OCI-LY1 (cell line): Measurements from ENCODE around the gene ACSL6.

ENCODE experiments used
- CTCF ChIP-seq: fragments of 200-600 bp; sonication (generic), shearing (Covaris generic); IDR thresholded peaks from 2 replicates; pipeline ENCODE4 v1.5.1; 2017; ENCODE audit warnings: mild to moderate bottlenecking, antibody characterized with exemption, low read length, moderate library complexity, mixed read lengths
- EZH2 ChIP-seq: fragments of 200-600 bp; sonication (generic), shearing (Covaris generic); IDR thresholded peaks from 2 replicates; pipeline ENCODE4 v1.8.0; 2017; ENCODE audit warnings: borderline replicate concordance, mixed run types, mild to moderate bottlenecking, antibody characterized with exemption, low read length, moderate library complexity, mixed read lengths

- TF ChIP-seq CTCF, result no peak
- TF ChIP-seq EZH2, result no peak
Observed at GRCh38 chr5:132019337-132019736, 7.9 kb upstream of the ACSL6 start.
